H1 (cell line): Measurements from ENCODE around the gene NFATC4. TPM values are rescaled to one million over a fixed set of nuclear protein-coding genes. Genes with fewer than 3 reads are reported as not detected.
A peak's percentile ranks its signal among the peaks of the same experiment; 100 is the strongest.

Source experiments
- CTCF ChIA-PET: fragments of 300-600 bp; sonication (Branson Sonifier 250); formaldehyde crosslinking; loops from one replicate; lab custom pipeline; 2021; ENCODE audit not compliant: partially characterized antibody; lab: Charles Lee
- POLR2A ChIA-PET: fragments of 300-600 bp; sonication (Branson Sonifier 250); formaldehyde crosslinking; loops from one replicate; lab custom pipeline; 2021; ENCODE audit warnings: inconsistent platforms; ENCODE audit not compliant: partially characterized antibody; lab: Charles Lee
- DNase-seq, 2 experiments: peaks; one replicate each; pipeline versions ENCODE4 v3.0.0 to v3.0.0-alpha.2; 2010 to 2022; ENCODE audit warnings: low spot score in 2 of 2, low read depth in 1 of 2, mixed read lengths in 1 of 2
- FAIRE-seq: peaks from 2 replicates; lab custom pipeline; 2011; peaks lifted over from hg19 to GRCh38; lab: Jason Lieb, UNC
- H2AFZ ChIP-seq: 2 replicates; pipeline ENCODE4 v1.8.1; 2012; ENCODE audit warnings: low read length, inconsistent platforms
- H2AK5ac ChIP-seq: 2 replicates; pipeline ENCODE4 v1.6.1; 2013; ENCODE audit warnings: low read depth, low read length
- H2BK120ac ChIP-seq: replicated peaks from 2 replicates; pipeline ENCODE3; 2013; ENCODE audit warnings: low read depth, low read length, inconsistent platforms
- H2BK12ac ChIP-seq: 2 replicates; pipeline ENCODE4 v1.6.1; 2013; ENCODE audit warnings: low read depth, low read length
- H2BK15ac ChIP-seq: 2 replicates; pipeline ENCODE4 v1.6.1; 2013; ENCODE audit warnings: low read length
- H2BK20ac ChIP-seq: 2 replicates; pipeline ENCODE4 v1.6.1; 2013; ENCODE audit warnings: low read length
- H2BK5ac ChIP-seq: 2 replicates; pipeline ENCODE4 v1.6.1; 2013; ENCODE audit warnings: low read depth, low read length
- H3K14ac ChIP-seq: 2 replicates; pipeline ENCODE4 v1.6.1; 2013; ENCODE audit warnings: inconsistent platforms; ENCODE audit not compliant: insufficient read length
- H3K18ac ChIP-seq: 2 replicates; pipeline ENCODE4 v1.6.1; 2013; ENCODE audit warnings: low read length; ENCODE audit errors: extremely low read depth
- H3K23ac ChIP-seq: 2 replicates; pipeline ENCODE4 v1.6.1; 2013; ENCODE audit warnings: inconsistent platforms; ENCODE audit not compliant: insufficient read length
- H3K23me2 ChIP-seq: 2 replicates; pipeline ENCODE4 v1.6.1; 2013; ENCODE audit warnings: low read depth, low read length
- H3K27ac ChIP-seq: 2 replicates; pipeline ENCODE4 v1.6.1; 2011; ENCODE audit warnings: low read depth, low read length, inconsistent platforms
- H3K27me3 ChIP-seq, 4 experiments: replicated peaks in 1 of 4; 1 replicate in 1 of 4; 2 replicates in 3 of 4; pipeline versions ENCODE4 v1.6.1 to v1.8.1; 2011 to 2013; ENCODE audit warnings: low read length in 3 of 4, mild to moderate bottlenecking in 3 of 4, inconsistent platforms in 2 of 4, mixed read lengths in 2 of 4, moderate library complexity in 1 of 4; ENCODE audit not compliant: control insufficient read depth in 3 of 4, insufficient read depth in 3 of 4; ENCODE audit errors: extremely low read depth in 1 of 4
- H3K36me3 ChIP-seq, 4 experiments: 2 replicates each; pipeline versions ENCODE4 v1.6.1 to v1.8.1; 2011 to 2013; ENCODE audit warnings: mild to moderate bottlenecking in 4 of 4, low read length in 3 of 4, moderate library complexity in 2 of 4, control low read depth in 1 of 4, inconsistent platforms in 1 of 4; ENCODE audit not compliant: insufficient read depth in 4 of 4, control insufficient read depth in 2 of 4
- H3K4ac ChIP-seq: replicated peaks from 2 replicates; pipeline ENCODE3; 2013; ENCODE audit warnings: low read length, low read depth, mixed read lengths, inconsistent platforms; ENCODE audit not compliant: insufficient read length
- H3K4me1 ChIP-seq, 4 experiments: replicated peaks in 1 of 4; 1 replicate in 1 of 4; 2 replicates in 3 of 4; pipeline versions ENCODE4 v1.6.1 to v1.8.1; 2011 to 2013; ENCODE audit warnings: low read length in 3 of 4, inconsistent platforms in 2 of 4, mixed read lengths in 1 of 4; ENCODE audit not compliant: insufficient read depth in 4 of 4, control insufficient read depth in 3 of 4
- H3K4me2 ChIP-seq, 2 experiments: 2 replicates each; pipeline versions ENCODE4 v1.6.1 to v1.8.1; 2011 to 2013; ENCODE audit warnings: low read depth in 2 of 2, low read length in 2 of 2, control low read depth in 1 of 2, inconsistent platforms in 1 of 2, mild to moderate bottlenecking in 1 of 2; ENCODE audit not compliant: insufficient read depth in 1 of 2
- H3K4me3 ChIP-seq, 4 experiments: fragments of 200-600, 300-600 bp in 1 of 4; sonication (generic), shearing (Covaris generic), sonication (Bioruptor Twin) in 1 of 4; 2 replicates each; pipeline versions ENCODE4 v1.5.1 to v1.8.1; 2011 to 2016; ENCODE audit warnings: low read length in 4 of 4, low read depth in 3 of 4, control low read depth in 2 of 4, inconsistent platforms in 2 of 4, mild to moderate bottlenecking in 2 of 4, mixed read lengths in 1 of 4, moderate library complexity in 1 of 4; ENCODE audit not compliant: insufficient read depth in 2 of 4; ENCODE audit errors: extremely low read depth in 1 of 4
- H3K56ac ChIP-seq: replicated peaks from 2 replicates; pipeline ENCODE3; 2013; ENCODE audit warnings: low read depth, mild to moderate bottlenecking, mixed read lengths, low read length, inconsistent platforms; ENCODE audit not compliant: insufficient read length
- H3K79me1 ChIP-seq: 2 replicates; pipeline ENCODE4 v1.6.1; 2013; ENCODE audit warnings: low read depth, low read length, control low read depth
- H3K79me2 ChIP-seq, 2 experiments: 2 replicates each; pipeline versions ENCODE4 v1.6.1 to v1.8.1; 2012 to 2013; ENCODE audit warnings: low read length in 2 of 2, mild to moderate bottlenecking in 2 of 2, inconsistent platforms in 1 of 2; ENCODE audit not compliant: insufficient read depth in 2 of 2, control insufficient read depth in 1 of 2
- H3K9ac ChIP-seq, 4 experiments: replicated peaks in 1 of 4; 1 replicate in 1 of 4; 2 replicates in 3 of 4; pipeline versions ENCODE4 v1.6.1 to v1.8.1; 2011 to 2013; ENCODE audit warnings: low read depth in 3 of 4, low read length in 3 of 4, control low read depth in 2 of 4, mild to moderate bottlenecking in 2 of 4, moderate library complexity in 2 of 4, inconsistent platforms in 1 of 4; ENCODE audit errors: extremely low read depth in 1 of 4
- H3K9me3 ChIP-seq, 2 experiments: 2 replicates each; pipeline versions ENCODE4 v1.6.1 to v1.8.1; 2012 to 2013; ENCODE audit warnings: mild to moderate bottlenecking in 2 of 2, moderate library complexity in 2 of 2, control low read depth in 1 of 2, inconsistent platforms in 1 of 2, low read depth in 1 of 2, low read length in 1 of 2, mixed read lengths in 1 of 2; ENCODE audit not compliant: insufficient read depth in 2 of 2
- H4K20me1 ChIP-seq, 2 experiments: replicated peaks in 1 of 2; 2 replicates each; pipeline versions ENCODE3 to v1.8.1; 2011 to 2013; ENCODE audit warnings: inconsistent platforms in 2 of 2, low read length in 2 of 2, mild to moderate bottlenecking in 1 of 2; ENCODE audit not compliant: insufficient read depth in 2 of 2, control insufficient read depth in 1 of 2
- H4K5ac ChIP-seq: 2 replicates; pipeline ENCODE4 v1.6.1; 2013; ENCODE audit warnings: low read length, low read depth, mixed read lengths, inconsistent platforms; ENCODE audit not compliant: insufficient read length
- H4K8ac ChIP-seq: 2 replicates; pipeline ENCODE4 v1.8.0; 2013; ENCODE audit warnings: mild to moderate bottlenecking, moderate library complexity, low read length, inconsistent platforms; ENCODE audit not compliant: insufficient read depth; ENCODE audit errors: extremely low read depth
- H4K91ac ChIP-seq: replicated peaks from 2 replicates; pipeline ENCODE3; 2013; ENCODE audit warnings: low read length, mixed read lengths, inconsistent platforms; ENCODE audit not compliant: insufficient read length
- CBX8 ChIP-seq: fragments of 300-800, 300-1000 bp; sonication (generic); IDR thresholded peaks from 2 replicates; pipeline ENCODE4 v1.7.1; 2016; ENCODE audit warnings: low read depth, low read length, borderline replicate concordance
- CREB1 ChIP-seq: IDR thresholded peaks from 2 replicates; pipeline ENCODE4 v1.6.1; 2012; ENCODE audit warnings: inconsistent platforms
- GTF2F1 ChIP-seq: IDR thresholded peaks from 2 replicates; pipeline ENCODE4 v1.6.1; 2012; ENCODE audit warnings: low read depth, low read length, improper control_type of control experiment, borderline replicate concordance
- JUN ChIP-seq: IDR thresholded peaks from 2 replicates; pipeline ENCODE4 v1.6.1; 2011; ENCODE audit warnings: low read depth, mild to moderate bottlenecking, improper control_type of control experiment, low read length
- JUND ChIP-seq: IDR thresholded peaks from 2 replicates; pipeline ENCODE4 v1.6.1; 2011; ENCODE audit warnings: mild to moderate bottlenecking, improper control_type of control experiment, low read length
- KDM1A ChIP-seq: fragments of 200-600, 300-600 bp; sonication (generic); IDR thresholded peaks from 2 replicates; pipeline ENCODE4 v1.7.1; 2016; ENCODE audit warnings: mild to moderate bottlenecking, low read length, borderline replicate concordance
- NANOG ChIP-seq: IDR thresholded peaks from 2 replicates; pipeline ENCODE4 v1.6.1; 2011; ENCODE audit warnings: low read length, low read depth, mild to moderate bottlenecking, inconsistent platforms; ENCODE audit not compliant: insufficient read depth, poor library complexity, severe bottlenecking
- RAD21 ChIP-seq, 2 experiments: IDR thresholded peaks in 1 of 2; conservative IDR thresholded peaks in 1 of 2; 2 replicates each; pipeline ENCODE4 v1.6.1; 2011; ENCODE audit warnings: low read depth in 2 of 2, low read length in 2 of 2, improper control_type of control experiment in 1 of 2, inconsistent platforms in 1 of 2, mild to moderate bottlenecking in 1 of 2, moderate library complexity in 1 of 2
- RBBP5 ChIP-seq: IDR thresholded peaks from 2 replicates; pipeline ENCODE4 v1.7.1; 2012; ENCODE audit warnings: low read depth, mild to moderate bottlenecking, inconsistent platforms, low read length, moderate library complexity, borderline replicate concordance
- WGBS, 2 experiments: shearing (Covaris generic) in 1 of 2; methylation state at CpG; one replicate each; pipeline versions ENCODE4 v1.1.6 to v1.1.7; 2013 to 2015; ENCODE audit warnings: low lambda C conversion rate in 2 of 2, mixed read lengths in 2 of 2, inconsistent platforms in 1 of 2, low coverage in 1 of 2, missing lambda C conversion rate in 1 of 2; ENCODE audit not compliant: insufficient replicate concordance in 2 of 2, insufficient coverage in 1 of 2, insufficient read length in 1 of 2; ENCODE audit errors: extremely low coverage in 1 of 2, missing lambda C conversion rate in 1 of 2; 5-methylcytosine and 5-hydroxymethylcytosine counted together
- polyA plus RNA-seq, 7 experiments: library from polyadenylated mRNA; depleted of rRNA in 3 of 7; stranded (reverse) in 5 of 7; unstranded in 2 of 7; fragments of >200 nt in 5 of 7; fragments of 200-250 nt in 2 of 7; gene quantifications; 1 replicate in 5 of 7; 2 replicates in 1 of 7; 4 replicates in 1 of 7; pipeline versions ENCODE4 v1.2.1 to v1.2.3, GENCODE V29; 2011 to 2013; ENCODE audit warnings: missing spikeins in 2 of 7, mixed read lengths in 2 of 7
- total RNA-seq: library from RNA; stranded (reverse); fragmentation: NEBNext Ultra II Directional; extraction: Animal tissue kit (Norgen Biotek cat#: 25700); gene quantifications from 2 replicates; pipeline ENCODE4 v1.2.1, GENCODE V29; 2021
- TF ChIP-seq, protein P1 (sequence below): IDR thresholded peaks from 2 replicates; pipeline ENCODE4 v1.6.1; 2012; ENCODE audit warnings: inconsistent platforms
- TF ChIP-seq, protein P2 (sequence below): IDR thresholded peaks from 2 replicates; pipeline ENCODE4 v1.6.1; 2011; ENCODE audit warnings: low read length, improper control_type of control experiment

Gene NFATC4
- total and polyA plus RNA-seq, 2 of the 8 experiments (the other 6 are each of a cell fraction or from before 2014, with no cell fraction given), result 47.3 to 50.3 TPM

DNA sequence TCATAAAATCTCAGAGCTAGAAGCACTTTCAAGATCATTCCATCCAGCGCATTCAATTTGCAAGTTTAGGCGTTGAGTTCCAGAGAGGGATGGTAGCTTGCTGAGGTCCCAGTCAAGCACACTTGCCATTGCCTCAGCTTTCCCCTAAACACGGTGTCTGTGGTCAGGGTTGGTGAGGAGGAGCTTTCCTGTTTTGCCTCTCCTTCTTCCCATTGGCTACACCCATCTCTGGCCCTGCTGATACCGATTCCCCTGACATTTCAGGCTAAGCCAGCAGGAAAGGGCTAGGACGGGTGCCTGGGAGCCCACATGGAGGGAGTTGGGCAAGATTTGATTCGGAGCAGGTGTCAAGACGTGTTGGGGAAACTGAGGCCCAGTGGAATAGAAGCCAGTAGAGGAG lies 9.1 kb downstream of the NFATC4 start:
- Histone ChIP-seq H3K4me2 (peak overlapping the region; percentile 24 to 68; a peak in 3 of 4 replicates), H3K27me3 (no peaks in the 10 kb centered on the region), H3K4me3 (peak overlapping the region in 1 of 4 experiments; percentile 54; a peak in 2 of 8 replicates), H2AFZ (no peak overlapping the region), H3K4me1 (peaks cover 11 to 25% (median 14%) of the 10 kb centered on the region in 4 experiments), H3K14ac (no peak overlapping the region), H4K5ac (no peak overlapping the region), H3K56ac (no peak overlapping the region), H3K18ac (peak overlapping the region; percentile 62; the same call in 1 of the 2 replicates), H3K9me3 (no peaks in the 10 kb centered on the region), H3K4ac (no peak overlapping the region), H2BK5ac (peak overlapping the region; percentile 86), H4K91ac (no peak overlapping the region), H4K8ac (no peak overlapping the region), H3K27ac (no peak overlapping the region), H2BK15ac (no peak overlapping the region), H3K36me3 (peaks cover 3 to 11% (median 6%) of the 10 kb centered on the region in 4 experiments; a peak in 5 of 8 replicates), H3K23ac (no peak overlapping the region), H2AK5ac (no peak overlapping the region), H3K9ac (no peak overlapping the region), H2BK120ac (no peak overlapping the region), H2BK12ac (0 out of 2 replicates have a peak overlapping the region, but pooled peaks have one; percentile 62), H3K23me2 (peaks cover 7% of the 10 kb centered on the region; the same call in 1 of the 2 replicates), H4K20me1 (peaks cover 0 to 3% of the 10 kb centered on the region in 2 experiments), H3K79me1 (no peaks in the 10 kb centered on the region), H3K79me2 (no peaks in the 10 kb centered on the region), H2BK20ac (no peak overlapping the region)
- ChIA-PET POLR2A (interaction anchor here (1.2 to 4.7 kb wide), 11 partner anchors 7 to 54 kb away, joined by 3 to 27 read pairs (median 5); partner anchors contain the start of genes KHNYN, NFATC4 and NYNRIN), CTCF (interaction anchor here (0.8 to 16.4 kb wide), 13 partner anchors 9 to 60 kb away, joined by 3 to 207 read pairs (median 6); partner anchors contain the start of genes ADCY4, CBLN3, KHNYN and NFATC4)
- DNase-seq (no peak), FAIRE-seq (no peak)
- WGBS, 2 experiments, result 85% methylated on average over 7 of the region's 7 CpGs; no CpG with 5 or more reads in 1 of the 2 experiments
- TF ChIP-seq, protein P1, sequence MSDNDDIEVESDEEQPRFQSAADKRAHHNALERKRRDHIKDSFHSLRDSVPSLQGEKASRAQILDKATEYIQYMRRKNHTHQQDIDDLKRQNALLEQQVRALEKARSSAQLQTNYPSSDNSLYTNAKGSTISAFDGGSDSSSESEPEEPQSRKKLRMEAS, result no peak
- TF ChIP-seq NANOG (no peak), KDM1A (no peak), JUND (no peak), RAD21 (IDR thresholded peaks at IDR 0.05 in 1 of 2, conservative IDR thresholded peaks at IDR 0.05 in 1 of 2; ENCODE audit: low read depth in 2 of 2, low read length in 2 of 2) (no peak), CREB1 (no peak), JUN (no peak), GTF2F1 (no peak), CBX8 (no peak), RBBP5 (no peak)
- TF ChIP-seq, protein P2, sequence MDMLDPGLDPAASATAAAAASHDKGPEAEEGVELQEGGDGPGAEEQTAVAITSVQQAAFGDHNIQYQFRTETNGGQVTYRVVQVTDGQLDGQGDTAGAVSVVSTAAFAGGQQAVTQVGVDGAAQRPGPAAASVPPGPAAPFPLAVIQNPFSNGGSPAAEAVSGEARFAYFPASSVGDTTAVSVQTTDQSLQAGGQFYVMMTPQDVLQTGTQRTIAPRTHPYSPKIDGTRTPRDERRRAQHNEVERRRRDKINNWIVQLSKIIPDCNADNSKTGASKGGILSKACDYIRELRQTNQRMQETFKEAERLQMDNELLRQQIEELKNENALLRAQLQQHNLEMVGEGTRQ, result no peak
